ENCODE data around the gene GPAT3.
A peak's percentile ranks its signal among the peaks of the same experiment; 100 is the strongest.
"Not testable (repeated sequence)": the region's sequence is repeated elsewhere in the genome, so short reads cannot be mapped to it uniquely, and the experiment has no call there.

GPAT3 gene

DNA sequence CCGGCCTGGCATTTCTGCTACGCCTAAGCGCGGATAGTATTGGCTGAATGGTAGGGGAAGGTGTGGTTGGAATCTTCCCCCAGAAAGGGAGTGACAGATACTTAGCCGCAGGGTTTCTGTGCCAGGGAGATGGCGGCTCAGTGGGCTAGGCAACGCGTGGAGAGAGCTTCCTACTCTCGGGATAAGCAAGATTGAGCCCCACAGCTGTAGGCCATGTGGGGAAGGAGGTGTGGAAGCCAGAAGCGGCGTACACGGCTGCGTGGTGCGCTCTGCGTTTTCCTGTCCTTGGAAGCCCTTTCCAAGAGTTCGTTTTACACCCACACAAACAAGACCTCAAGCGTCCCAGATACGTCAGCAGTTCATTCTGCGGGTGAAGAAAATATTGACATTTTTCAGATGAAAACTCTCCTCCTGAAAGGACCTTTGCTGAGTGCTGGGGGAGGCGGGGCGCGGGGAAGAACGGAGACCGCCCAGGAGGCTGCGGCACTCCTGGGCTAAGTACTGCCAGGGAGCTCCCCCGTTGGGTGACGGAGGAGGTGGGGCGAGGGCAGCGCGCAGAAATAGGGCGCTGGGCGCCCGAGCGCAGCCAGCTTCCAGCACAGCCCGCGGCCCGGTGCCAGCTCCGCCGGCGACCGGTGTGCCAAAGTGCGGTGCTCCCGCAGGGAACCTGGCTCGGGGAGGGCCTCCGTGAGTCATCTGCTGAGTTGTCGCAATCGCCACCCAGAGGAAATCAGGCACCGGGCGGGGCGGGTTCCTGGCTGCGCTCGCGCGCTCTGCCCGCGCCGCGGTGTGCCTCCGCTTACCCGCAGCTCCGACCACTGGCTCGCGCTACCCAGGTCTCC lies at the start of gene GPAT3:
GPAT3 (plus strand) TSS at position 589 of the 842 bp plus-strand sequence. CDS start 515 bp downstream, outside the sequence.
- DNase-seq: peak; percentile 86

- peak; percentile 57 for DNase-seq
Measured at GRCh38 chr4:83486457-83487129, 49.3 kb upstream of the GPAT3 start.

GRCh38 chr4:83489711-83490326 lies 46.1 kb upstream of the GPAT3 start:
- DNase-seq: no peak

GRCh38 chr4:83490876-83491450 lies 44.9 kb upstream of the GPAT3 start:
- DNase-seq: no peak

- DNase-seq: not testable (repeated sequence)
Measured at GRCh38 chr4:83496085-83496917, 39.6 kb upstream of the GPAT3 start.

- DNase-seq: no peak
Measured at GRCh38 chr4:83498187-83498586, 37.7 kb upstream of the GPAT3 start.

DNA sequence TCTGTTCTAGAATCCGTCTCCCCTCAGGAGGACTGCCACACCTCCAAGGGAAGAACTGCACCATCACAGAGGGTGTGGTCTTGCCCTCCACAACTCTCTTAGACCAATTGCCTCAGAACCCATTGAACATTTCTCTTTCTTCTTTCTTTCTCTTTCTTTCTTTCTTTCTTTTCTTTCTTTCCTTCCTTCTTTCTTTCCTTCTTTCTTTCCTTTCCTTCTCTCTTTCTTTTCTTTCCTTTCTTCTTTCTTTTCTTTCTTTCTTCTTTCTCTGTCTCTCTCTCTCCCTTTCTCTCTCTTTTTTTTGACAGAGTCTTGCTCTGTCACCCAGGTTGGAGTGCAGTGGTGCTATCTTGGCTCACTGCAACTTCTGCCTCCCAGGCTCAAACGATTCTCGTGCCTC lies 34.2 kb upstream of the GPAT3 start:
- not testable (repeated sequence) for DNase-seq

DNA sequence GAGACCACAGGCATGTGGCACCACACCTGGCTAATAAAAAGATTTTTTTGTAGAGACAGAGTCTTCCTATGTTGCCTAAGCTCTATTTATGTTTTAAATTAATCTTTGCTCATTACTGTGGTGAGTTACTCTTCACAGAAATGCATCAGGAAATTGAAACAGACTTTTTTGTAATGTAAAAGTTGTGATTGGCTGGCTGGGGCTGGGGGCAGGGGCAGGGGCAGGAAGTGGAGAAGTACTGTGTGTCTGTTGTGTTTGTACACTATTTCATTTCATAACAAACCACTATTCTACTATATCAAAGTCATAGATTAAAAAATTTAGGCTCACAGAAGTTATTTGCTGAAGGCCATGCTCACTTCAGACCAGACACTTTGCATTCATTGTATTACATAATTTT lies 31.9 kb upstream of the GPAT3 start:
- DNase-seq: no peak

GRCh38 chr4:83504503-83504902 lies 31.4 kb upstream of the GPAT3 start:
- no peak for DNase-seq

DNA sequence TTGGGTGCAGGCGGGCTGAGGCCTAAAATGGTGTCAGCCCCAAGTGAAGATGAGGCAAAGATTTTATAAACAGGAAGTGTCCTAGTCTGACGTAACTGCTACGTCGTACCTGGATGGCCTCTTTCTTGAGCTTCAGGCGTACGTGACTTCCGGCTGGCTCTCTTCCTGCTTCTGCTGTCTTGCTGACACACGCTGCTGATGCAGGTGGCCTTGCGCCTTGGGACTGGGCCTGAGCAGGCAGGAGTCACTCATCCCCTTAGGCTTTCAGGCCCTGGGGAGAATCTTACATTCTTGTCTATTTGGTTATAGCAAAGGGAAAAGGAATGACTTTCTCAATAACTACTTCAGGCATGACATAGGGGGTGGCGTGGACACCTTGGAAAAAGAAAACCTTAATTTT lies 30.9 kb upstream of the GPAT3 start:
- DNase-seq: no peak

DNA sequence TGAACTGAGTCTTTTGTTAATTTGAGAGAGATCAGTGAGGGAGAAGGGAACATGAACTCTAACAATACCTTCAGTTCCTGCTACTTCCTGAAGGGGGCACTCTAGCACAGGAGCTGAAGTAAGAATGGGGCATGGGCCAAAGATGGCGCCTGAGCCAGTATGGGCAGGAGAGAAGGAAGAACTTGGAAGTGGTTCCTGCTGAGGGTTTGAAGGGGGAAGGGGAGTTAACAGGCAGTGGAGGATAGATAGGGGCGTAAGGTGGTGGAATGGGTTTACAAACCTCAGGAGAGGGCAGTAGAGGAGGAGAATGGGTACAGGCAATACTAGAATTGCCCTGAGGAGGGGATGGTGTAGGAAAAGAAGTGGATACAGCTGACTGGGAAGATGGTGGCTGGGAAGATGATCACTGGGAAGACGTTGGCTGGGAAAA lies 26.7 kb upstream of the GPAT3 start:
- not testable (repeated sequence) for DNase-seq

DNA sequence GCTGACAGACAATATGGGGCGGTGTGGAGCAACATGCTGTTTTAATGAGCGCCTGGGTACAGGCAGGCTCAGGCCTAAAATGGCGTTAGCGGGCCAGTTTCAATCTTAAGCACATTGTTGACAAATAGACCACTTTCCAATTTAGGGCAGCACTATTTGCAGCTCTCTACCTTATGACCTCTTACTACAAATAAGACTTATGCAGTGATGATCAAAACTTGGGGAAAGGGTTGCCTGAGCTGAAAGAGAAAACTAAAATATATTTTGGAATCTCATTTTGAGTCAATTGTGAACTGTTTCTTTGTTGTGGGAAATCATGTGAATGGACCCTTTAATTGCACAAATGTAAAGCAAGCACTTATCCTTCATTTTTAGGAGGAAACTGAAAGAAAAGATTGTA lies 25.5 kb upstream of the GPAT3 start:
- no peak for DNase-seq

DNA sequence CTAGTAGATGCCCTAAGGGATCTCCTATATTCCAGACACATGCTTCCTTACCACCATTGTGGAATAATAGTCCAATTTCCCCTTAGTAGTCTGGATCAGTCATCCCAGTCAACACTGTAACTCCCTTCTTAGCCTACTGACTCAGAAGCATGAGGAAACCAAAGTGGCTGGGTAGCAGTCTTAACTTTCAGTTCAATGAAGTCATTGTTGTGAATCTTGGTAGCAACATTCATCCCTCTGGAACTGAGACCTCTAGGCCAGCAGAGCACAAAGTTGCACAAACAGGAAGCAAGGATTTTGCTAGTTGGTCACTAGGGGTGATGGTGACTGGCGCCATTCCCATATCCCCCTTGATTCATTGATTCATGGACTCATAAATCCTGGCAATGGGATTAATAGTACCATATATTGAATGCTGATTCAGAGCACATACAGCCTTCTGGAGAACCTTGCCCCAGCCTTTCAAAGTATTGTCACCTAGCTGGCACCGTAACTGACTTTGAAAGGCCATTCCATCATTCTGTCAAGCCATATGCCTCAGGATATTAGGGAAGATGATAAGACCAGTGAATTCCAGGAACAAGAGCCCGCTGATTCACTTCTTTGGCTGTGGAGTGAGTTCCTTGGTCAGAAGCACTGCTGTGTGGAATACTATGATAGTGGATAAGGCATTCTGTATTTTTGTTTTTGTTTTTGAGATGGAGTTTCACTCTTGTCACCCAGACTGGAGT lies 19.7 kb upstream of the GPAT3 start:
- DNase-seq: no peak

DNA sequence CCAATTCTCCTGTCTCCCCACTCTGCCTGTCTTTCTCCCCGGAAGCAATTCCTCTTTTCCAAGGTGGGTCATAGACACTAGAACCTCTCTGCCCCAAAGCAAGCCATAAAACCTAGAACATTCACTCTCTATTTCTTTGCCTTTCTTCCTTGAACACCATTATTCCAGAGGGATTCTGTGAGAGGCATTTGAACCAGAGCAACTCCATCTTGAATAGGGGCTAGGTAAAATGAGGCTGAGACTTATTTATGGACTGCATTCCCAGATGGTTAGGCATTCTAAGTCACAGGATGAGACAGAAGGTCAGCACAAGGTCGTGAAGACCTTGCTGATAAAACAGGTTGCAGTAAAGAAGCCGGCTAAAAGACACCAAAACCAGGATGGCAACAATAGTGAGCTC lies 13.7 kb upstream of the GPAT3 start:
- no peak for DNase-seq

DNA sequence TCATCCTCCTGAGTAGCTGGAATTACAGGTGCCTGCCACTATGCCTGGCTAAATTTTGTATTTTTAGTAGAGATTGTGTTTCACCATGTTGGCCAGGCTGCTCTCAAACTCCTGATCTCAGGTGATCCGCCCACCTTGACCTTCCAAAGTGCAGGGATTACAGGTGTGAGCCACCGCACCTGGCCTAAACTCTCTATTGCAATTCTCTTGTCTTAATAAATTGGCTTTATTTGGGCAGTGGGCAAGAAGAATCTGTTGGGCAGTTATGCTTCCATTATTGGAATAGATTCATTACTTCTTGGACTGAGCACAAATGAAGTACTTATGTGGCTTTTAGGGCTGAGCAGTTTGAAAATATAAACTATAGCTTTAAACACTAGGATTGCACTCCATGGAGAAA lies 8.2 kb upstream of the GPAT3 start:
- DNase-seq: no peak

DNA sequence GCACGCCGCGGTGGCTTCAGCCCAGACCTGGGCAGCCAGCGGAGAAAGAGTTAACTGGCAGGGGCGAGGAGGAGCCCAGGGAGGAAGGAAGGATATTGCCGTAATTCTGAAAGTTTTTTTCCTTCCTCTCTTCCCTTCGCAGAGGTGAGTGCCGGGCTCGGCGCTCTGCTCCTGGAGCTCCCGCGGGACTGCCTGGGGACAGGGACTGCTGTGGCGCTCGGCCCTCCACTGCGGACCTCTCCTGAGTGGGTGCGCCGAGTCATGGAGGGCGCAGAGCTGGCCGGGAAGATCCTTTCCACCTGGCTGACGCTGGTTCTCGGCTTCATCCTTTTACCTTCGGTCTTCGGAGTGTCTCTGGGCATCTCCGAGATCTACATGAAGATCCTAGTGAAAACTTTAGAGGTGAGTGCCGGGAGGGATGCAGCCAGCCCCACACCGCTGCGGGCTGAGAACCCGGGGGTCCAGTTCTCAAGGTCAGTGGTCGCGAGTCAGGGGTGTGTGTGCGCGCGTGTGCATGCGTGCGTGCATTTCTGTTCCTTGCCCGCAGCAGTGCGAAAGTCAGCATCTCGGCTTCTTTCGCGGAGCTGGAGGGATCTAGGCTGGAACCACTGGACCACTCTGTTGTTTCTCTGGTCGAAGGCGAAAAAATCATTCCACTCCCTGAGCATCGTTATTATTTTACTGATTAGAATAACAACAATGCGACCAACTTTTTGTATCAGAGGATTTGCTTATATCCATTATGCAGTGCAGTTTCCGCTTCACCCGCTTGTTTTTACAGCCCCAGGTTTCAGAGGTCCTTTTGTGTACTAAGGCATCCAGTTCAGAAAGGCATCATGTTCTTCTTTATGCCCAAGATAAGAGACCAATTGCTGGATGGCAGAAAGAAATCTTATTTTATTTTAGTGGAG lies 709 bp downstream of the GPAT3 start:
- DNase-seq: no peak

GRCh38 chr4:83542225-83542624 lies 6.3 kb downstream of the GPAT3 start:
- no peak for DNase-seq

- no peak for DNase-seq
Measured at GRCh38 chr4:83546786-83547185, 10.9 kb downstream of the GPAT3 start.

- peak; percentile 91 for DNase-seq
Measured at GRCh38 chr4:83548151-83548905, 12.4 kb downstream of the GPAT3 start.

GRCh38 chr4:83552083-83552482 lies 16.2 kb downstream of the GPAT3 start:
- peak; percentile 91 for DNase-seq

Data from islet precursor cell (in vitro differentiated cells).